DMS79 treated with DMSO at 0.1 percent for 48 hours (cell line): ENCODE results near the gene PLEKHA1.

ENCODE experiments used
- DNase-seq: peaks from one replicate; lab custom pipeline; 2025; lab: John Stamatoyannopoulos, UW

PLEKHA1 gene

GRCh38 chr10:122461729-122462532, 87.4 kb downstream of the PLEKHA1 start:
- no peak for DNase-seq

DNA sequence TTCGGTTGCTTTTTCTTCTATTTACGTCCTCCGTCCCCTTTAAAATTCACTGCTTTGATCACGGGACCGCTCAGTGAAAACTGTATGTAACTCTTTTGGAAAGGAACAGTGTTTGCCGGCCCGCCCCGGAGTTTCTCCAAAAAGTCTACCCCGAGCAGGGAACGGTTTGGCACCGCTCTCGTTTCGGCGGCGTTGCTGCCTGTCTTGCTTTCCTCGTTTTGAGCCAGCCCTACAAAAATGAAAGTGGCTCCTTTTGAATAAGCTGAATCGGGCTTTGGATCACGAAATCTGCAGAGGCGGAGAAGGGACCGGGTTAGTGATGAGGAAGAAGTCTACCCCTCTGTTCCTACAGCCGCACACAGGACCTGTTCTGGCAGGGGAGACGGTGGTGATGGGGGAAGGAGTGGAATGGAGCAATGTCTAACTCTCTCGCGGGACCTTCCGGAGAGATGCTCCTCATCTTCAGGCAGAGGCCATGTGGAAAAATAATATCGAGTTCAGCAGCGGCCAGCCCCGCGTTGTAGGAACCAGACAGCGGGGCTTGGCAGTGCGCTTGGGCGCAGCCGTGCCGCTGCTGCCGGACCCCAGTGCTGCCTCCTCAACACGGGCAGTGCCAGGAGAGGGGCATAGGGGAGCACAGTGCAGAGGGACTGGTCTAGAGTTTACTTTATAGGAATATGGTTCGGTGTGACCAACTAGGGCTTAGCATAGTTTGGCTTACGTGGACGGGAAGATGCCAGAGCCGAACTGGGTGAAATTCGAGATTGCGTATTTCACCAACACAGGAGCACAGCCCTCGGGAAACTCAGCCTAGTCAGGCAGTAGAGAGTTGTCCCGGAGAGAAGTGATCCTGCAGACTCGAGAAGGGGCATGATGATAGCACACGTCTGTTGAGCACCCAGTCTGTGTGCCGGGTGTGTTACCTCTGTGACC, 88.3 kb downstream of the PLEKHA1 start:
- peak; percentile 21 for DNase-seq

DNA sequence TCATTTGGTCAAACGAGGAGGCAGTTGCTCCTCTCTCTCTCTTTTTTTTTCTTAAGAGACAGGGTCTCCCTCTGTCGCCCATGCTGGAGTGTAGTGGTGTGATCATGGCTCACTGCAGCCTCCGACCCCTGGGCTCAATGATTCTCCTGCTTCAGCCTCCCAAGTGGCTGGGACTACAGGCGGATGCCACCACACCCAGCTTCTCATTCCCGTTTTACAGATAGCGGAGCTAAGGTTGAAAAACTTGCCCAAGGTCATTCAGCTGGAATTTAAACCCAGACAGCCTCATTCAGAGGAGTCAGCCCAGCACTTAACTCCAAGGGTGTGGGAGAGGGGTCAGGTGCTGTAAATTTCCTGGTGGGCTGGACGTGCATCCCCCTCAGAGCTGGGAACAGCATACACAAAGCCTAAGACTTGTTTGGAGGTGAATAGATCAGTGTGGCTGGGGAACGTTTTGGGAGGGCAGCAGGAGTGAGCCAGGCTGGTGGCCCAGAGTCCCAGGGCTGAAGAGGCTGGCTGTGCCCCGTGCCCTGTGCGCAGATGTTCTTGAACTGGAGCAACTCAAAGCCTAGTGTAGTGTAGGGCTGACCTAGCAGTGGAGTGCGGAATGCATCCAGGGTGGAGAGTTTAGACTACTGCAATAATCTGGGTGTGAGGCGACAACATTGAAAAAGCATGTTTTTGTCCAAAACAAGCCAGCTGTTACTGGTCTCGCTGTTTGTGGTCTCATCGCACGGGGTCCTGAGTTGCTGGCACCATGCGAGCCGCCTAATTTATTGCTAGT, 89.2 kb downstream of the PLEKHA1 start:
- DNase-seq, result no peak

DNA sequence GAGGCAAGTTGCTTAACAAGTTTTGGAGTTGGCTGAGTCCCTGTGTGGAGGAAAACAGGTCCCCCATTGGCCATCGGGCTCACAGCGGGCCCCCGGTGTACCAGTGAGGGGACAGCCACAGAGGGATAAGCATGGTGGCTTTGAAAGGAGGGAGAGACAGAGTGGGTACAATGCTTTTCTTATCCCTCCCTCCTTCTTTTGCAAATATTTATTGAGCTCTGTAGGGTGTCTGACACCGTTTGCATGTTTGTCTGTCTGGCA, 89.7 kb downstream of the PLEKHA1 start:
- no peak for DNase-seq

- no peak for DNase-seq
Observed at GRCh38 chr10:122464586-122464985, 90.1 kb downstream of the PLEKHA1 start.

DNA sequence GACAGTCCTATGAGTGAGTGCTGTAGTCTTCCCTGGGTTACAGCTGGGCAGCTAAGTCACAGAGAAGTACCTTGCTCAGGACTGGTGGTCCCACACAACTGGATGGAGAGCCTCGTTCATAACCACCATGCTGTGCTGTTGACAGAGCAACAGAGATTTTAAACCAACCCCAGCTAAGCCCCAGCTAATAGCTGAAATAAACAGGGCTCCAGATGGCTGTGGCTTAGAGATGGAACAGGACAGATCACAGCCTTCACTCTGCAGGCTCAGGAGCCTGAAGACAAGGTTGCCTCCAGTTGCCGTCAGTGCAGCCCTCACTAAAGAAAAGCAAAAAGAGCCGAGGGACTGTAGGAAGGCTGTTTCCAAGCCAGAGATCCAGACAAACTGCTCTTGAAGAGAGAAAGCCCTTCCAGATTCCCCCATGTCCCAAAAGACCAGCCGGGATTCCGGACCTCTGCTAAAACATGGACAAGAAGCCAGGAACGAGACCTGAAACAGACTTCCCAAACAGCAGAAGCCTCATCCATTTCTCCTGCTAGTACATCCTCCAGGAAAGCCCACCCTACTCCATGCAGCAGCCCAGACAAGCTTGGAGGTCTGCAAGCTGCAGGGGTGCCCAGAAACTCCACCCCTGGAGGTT, 91.0 kb downstream of the PLEKHA1 start:
- DNase-seq, result no peak

DNA sequence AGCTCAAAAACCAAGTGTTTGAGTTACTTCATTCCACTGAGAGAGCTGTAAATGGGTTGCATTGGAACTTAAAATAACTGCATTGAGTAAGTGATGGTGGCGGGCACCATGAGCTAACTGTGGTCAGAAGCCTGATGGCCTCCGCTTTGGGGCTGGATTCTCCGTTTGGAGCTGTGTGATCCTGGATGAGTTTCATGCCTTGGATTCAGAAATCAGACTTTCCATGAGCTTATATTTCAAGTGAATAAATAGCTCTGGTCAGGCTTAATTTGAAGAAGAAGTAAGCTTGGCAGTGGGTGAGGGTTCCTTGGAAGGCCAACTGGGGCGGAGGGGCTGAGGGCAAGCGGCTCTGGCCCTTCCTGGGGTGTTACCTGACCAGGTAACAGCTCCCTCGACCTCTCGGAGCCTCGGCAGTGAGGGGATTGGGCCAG, 92.5 kb downstream of the PLEKHA1 start:
- no peak for DNase-seq

DNA sequence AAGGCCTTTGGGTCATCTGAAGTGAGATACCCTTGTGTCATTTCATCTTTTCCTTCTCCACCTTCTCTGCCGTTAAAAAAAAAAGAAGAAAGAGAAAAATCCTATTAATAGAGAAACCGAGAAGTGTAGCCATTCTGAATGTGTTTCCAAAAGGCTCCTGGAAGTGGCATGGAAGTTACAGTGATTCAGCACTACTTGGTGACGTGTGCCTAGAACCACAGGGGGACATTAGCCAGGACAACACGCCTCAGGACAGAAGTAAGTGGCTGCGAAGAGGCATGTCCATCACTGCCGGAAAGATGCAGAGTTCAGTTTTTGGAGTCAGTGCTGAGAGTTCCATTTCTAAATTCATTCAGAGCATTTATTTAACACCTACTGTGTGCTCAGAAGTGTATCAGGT, 93.2 kb downstream of the PLEKHA1 start:
- no peak for DNase-seq

DNA sequence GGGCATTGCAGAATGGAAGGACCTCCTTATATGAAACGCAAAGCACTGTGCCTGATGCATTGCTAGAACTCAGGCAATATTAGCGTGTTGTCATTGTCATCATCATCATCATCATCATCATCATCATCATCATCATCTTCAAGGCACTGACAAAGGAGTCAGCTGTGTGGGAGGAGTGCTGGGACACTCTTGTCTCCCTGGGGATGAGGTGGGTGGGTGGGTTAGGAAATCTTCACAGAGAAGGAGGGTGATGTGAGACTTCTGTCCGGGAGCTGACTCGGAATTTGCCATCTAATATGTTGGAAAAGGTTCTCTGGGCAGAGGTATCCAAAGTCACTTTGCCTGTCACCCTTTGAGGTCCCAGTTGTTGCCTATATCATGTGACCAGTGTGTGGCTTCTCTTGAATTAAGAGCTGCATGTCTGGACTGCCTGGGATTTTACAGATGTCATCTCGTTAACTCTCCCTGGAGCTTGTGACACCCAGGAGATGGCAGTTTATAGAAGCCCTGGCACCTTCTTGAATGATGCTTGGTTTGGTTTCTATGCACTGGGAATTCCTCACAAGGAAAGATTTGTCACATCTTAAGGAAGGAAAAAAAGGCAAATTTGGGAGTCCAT, 93.9 kb downstream of the PLEKHA1 start:
- no peak for DNase-seq

DNA sequence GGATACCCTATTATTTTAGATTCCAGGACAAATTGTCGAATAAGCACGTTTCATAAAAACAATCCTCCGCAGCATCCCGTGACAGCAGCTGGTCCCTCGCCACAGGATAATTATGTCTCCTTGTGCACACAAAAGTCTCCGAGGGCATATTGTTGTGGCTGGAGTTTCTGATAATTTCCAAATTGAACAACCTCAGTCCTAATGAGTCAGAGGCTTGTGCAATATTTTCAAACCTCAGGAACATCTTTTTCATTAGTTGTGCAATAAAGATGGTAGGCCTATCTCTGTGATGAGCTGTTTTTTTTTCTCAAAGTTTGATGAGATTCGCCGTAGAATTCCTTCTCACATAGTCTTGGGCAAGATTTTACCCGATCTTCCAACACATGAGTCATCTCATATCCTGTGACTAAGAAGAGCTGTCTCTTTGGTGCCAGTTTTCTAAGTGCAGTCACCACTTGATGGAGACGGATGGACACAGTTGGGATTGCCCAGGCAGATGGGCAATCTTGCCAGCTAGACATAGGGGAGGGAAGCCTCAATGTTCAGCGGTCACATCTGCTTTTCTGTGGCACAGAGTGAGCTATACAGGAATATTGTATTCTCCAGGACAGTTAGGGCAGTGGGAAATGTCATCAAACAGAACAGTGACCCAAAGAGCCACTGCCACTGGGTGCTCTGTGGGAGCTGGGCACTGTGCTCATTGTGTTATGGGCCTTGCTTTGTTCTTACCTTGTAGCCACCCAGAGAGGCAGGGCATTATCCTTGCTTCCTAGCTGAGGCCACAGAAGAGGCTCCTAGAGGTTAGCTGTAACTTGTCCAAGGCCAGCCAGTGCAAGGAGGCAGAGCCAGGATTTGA, 94.6 kb downstream of the PLEKHA1 start:
- DNase-seq, result no peak

DNA sequence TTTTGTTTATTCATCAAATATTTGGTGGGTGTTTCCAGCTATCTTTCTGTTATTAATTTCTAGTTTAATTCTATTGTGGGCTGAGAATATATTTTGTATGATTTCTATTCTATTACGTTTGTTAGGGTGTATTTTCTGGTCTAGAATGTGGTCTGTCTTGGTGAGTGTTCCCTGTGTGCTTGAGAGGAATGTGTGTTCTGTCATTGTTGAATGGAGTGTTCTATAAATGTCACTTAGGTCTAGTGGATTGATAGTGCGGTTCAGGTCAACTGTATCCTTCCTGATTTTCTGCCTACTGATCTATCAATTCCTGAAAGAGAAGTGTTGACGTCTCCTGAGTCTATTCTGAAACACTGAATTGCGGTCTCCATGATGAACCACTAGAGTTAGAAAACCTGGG, 95.3 kb downstream of the PLEKHA1 start:
- DNase-seq, result no peak

GRCh38 chr10:122471531-122472177, 97.1 kb downstream of the PLEKHA1 start:
- DNase-seq, result no peak

DNA sequence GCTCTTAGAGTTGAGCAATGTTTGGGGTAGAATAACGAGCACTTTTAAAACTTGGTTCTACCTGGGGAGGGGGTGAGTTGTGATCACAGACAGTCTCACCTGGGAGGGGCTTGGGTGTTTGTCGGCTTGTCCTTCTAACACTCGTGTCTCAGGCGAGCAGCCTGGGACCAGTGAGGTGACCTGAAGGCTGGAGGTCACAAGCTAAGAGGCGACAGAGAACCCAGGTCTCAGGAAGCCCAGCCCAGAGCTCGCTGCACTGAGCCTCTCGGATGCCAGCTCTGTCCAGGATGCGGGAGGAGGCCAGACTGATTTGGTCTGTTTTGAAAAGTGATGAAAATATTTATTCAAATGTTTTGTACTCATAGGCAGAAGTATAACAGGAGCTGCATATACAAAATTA, 98.6 kb downstream of the PLEKHA1 start:
- no peak for DNase-seq

- DNase-seq, result no peak
Observed at GRCh38 chr10:122474131-122474818, 99.8 kb downstream of the PLEKHA1 start.

DNA sequence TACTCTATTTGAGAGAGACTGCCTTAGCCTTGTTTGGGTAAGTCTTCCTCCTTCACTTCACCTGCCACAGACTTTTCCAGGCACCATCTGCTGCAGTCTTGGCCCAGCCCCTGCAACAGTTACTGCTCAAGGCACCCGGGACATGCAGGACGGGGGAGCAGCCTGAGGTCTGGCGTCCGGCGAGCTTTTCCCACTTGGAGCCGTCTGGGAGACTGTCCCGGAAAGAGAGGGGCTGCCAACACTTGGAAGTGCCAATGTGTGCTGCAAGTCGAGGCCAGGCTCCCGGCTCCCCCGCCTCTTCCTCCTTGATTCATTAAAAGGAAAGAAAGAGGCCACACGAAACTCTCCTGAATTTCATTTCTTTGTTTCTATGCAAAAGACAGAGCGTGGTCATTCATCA, 100.6 kb downstream of the PLEKHA1 start:
- DNase-seq, result no peak

GRCh38 chr10:122475591-122476332, 101.3 kb downstream of the PLEKHA1 start:
- DNase-seq, result peak; percentile 12

DNA sequence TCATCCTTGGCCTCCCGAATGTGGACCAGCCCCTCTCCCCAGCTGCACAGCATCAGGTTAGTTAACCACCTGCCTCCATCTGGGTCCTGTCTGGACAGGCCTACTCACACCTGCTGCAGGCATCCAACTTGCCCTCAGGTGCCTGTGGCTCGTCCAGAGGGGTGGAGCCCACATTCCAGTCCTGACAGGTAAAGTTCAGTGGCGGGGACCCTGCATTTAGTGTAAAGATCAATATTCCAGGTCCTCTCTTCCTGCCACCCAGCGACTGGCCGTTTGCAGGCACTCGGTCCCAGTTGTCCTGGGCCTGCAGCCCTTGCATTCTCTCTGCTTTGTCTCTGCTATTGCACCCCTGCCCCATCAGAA, 101.8 kb downstream of the PLEKHA1 start:
- peak; percentile 49 for DNase-seq

DNA sequence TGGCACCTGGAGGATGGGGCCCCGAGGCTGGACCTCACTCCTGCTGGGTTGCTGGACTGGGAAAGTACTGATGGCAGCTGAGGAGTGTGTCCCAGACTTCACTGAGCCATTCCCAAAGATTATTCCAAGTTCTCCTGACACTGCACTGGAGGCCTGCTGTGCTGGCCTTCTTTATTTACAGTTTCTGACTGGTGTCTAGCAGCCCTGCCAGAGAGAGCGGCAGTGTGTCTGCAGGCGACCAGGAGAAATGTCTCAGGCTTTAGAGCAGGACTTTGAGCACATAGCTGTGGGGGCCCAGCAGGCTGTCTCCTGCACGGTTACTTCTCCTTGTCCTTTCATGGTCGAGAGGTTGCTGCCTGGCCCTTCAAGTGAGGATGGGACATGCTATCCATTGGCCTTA, 102.9 kb downstream of the PLEKHA1 start:
- no peak for DNase-seq

GRCh38 chr10:122478971-122479370, 104.5 kb downstream of the PLEKHA1 start:
- DNase-seq, result no peak
